Activated CD4-positive, alpha-beta T cell treated with anti-CD3 and anti-CD28 coated beads, Interleukin-2, amount 50 U/mL, for 48 hours (primary cell): Measurements from ENCODE around the gene ZC3H10.
"Not testable (repeated sequence)": the region's sequence is repeated elsewhere in the genome, so short reads cannot be mapped to it uniquely, and the experiment has no call there.

Experiments used
- DNase-seq, 2 experiments: peaks; one replicate each; pipeline ENCODE4 v3.0.0-alpha.2; 2020

Gene ZC3H10

GRCh38 chr12:56156464-56157200 lies 38.6 kb downstream of the ZC3H10 start:
- DNase-seq, result not testable (repeated sequence)

- DNase-seq, result peak; percentile 60 to 68
Measured at GRCh38 chr12:56157201-56158028, 39.3 kb downstream of the ZC3H10 start.

- DNase-seq, result peak; percentile 90 to 94
Measured at GRCh38 chr12:56158029-56158925, 40.2 kb downstream of the ZC3H10 start, which contains the start of gene MYL6. TSS of gene MYL6 (plus strand) at chr12:56158359. CDS start at chr12:56158402, 43 bp downstream.

- peak; percentile 44 to 55 for DNase-seq
Measured at GRCh38 chr12:56158926-56159461, 40.9 kb downstream of the ZC3H10 start.

GRCh38 chr12:56159482-56160192 lies 41.6 kb downstream of the ZC3H10 start:
- no peak for DNase-seq

- DNase-seq, result peak; percentile 58 to 71
Measured at GRCh38 chr12:56160193-56160763, 42.2 kb downstream of the ZC3H10 start.

GRCh38 chr12:56160894-56161689 lies 43.0 kb downstream of the ZC3H10 start:
- no peak for DNase-seq

- no peak for DNase-seq
Measured at GRCh38 chr12:56161690-56162351, 43.8 kb downstream of the ZC3H10 start.

- DNase-seq, result no peak
Measured at GRCh38 chr12:56162468-56163290, 44.6 kb downstream of the ZC3H10 start.

GRCh38 chr12:56163533-56164344 lies 45.7 kb downstream of the ZC3H10 start:
- no peak for DNase-seq

- DNase-seq, result no peak
Measured at GRCh38 chr12:56164345-56164729, 46.3 kb downstream of the ZC3H10 start.

GRCh38 chr12:56165369-56165768 lies 47.3 kb downstream of the ZC3H10 start:
- DNase-seq, result no peak

GRCh38 chr12:56169229-56169759 lies 51.2 kb downstream of the ZC3H10 start:
- DNase-seq, result no peak

- no peak for DNase-seq
Measured at GRCh38 chr12:56172839-56173238, 54.8 kb downstream of the ZC3H10 start.
